ENCODE results near the gene CSNK1G2. TPM values are rescaled to one million over a fixed set of nuclear protein-coding genes. Genes with fewer than 3 reads are reported as not detected.
A peak's percentile ranks its signal among the peaks of the same experiment; 100 is the strongest.

The CSNK1G2 gene
- total and polyA plus RNA-seq, 2 experiments from 2014 or later = 39.6 to 147 TPM

DNA sequence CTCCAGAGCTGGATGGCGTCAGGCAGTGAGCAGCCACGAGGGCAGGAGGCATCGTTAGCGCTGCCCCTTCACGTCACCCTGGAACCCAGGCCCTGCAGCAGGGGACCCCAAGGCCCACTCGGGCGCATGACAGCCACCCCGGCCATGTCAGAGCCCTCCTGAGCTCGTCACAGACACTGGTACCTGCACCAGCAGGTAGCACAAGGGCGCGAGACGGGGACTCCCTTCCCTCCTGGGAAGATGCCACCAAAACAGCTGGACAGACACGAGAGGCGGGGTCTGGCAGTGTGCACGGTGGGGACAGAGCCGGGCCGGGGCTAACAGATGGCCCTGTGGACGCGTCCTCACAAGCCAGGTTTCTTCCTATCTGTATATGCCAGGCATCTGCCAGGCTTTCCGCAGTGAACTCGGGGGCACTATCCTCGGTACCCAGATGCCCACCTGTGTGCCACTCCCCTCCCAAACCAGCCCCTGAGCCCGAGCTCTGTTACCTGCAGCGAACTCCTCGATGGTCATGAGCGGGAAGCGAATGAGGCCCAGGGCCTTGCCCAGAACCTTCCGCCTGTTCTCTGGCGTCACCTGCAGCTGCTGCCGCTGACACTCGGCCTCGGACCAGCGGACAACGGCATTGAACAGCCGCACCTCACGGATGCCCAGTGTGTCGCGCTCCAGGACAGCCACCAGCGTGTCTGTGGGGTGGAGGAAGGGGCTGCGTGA lies 48.7 kb downstream of the CSNK1G2 start:
- no peak for TF ChIP-seq ZNF331 (CRISPR knock-in tag; IDR thresholded peaks at IDR 0.05; ENCODE audit: low read depth)
- TF ChIP-seq POLR2AphosphoS5 (IDR thresholded peaks at IDR 0.05; ENCODE audit: low read depth) = 0 out of 2 replicates have a peak, but pooled peaks have one; percentile 26
- H3K79me2 ChIP-seq (replicated peaks; ENCODE audit: insufficient read depth) = no peaks in the 10 kb centered on the region
- Mint-ChIP-seq H3K27me3 (ENCODE audit: insufficient read depth, low read depth, poor library complexity) (peaks cover 18% of the 10 kb centered on the region), H3K4me1 (no peaks in the 10 kb centered on the region), H3K36me3 (ENCODE audit: low read depth) (peaks cover 35% of the 10 kb centered on the region; the same call in 2 of the 3 replicates), H3K4me3 (no peak overlapping the region), H3K9me3 (no peaks in the 10 kb centered on the region), H3K27ac (no peak overlapping the region)
- no peak for DNase-seq (ENCODE audit: low spot score)
- H3K4me1 ChIP-seq (ENCODE audit: insufficient read depth) = no peaks in the 10 kb centered on the region
- no peak overlapping the region for H3K4me3 ChIP-seq
- peaks cover 7% of the 10 kb centered on the region; the same call in 1 of the 2 replicates for H4K20me1 ChIP-seq (replicated peaks; ENCODE audit: insufficient read depth)
- no peak overlapping the region for H2AFZ ChIP-seq
- H3K27ac ChIP-seq (ENCODE audit: low read depth) = no peak overlapping the region
- H3F3A ChIP-seq (replicated peaks; ENCODE audit: low read depth) = peaks cover 33% of the 10 kb centered on the region; the same call in 1 of the 2 replicates
- no peak for ATAC-seq
- no peaks in the 10 kb centered on the region for H3K36me3 ChIP-seq (ENCODE audit: insufficient read depth)
- H3K9me2 ChIP-seq (ENCODE audit: insufficient read depth) = no peaks in the 10 kb centered on the region
- H3K27me3 ChIP-seq (ENCODE audit: insufficient read depth) = no peaks in the 10 kb centered on the region
- H3K4me2 ChIP-seq = no peak overlapping the region

DNA sequence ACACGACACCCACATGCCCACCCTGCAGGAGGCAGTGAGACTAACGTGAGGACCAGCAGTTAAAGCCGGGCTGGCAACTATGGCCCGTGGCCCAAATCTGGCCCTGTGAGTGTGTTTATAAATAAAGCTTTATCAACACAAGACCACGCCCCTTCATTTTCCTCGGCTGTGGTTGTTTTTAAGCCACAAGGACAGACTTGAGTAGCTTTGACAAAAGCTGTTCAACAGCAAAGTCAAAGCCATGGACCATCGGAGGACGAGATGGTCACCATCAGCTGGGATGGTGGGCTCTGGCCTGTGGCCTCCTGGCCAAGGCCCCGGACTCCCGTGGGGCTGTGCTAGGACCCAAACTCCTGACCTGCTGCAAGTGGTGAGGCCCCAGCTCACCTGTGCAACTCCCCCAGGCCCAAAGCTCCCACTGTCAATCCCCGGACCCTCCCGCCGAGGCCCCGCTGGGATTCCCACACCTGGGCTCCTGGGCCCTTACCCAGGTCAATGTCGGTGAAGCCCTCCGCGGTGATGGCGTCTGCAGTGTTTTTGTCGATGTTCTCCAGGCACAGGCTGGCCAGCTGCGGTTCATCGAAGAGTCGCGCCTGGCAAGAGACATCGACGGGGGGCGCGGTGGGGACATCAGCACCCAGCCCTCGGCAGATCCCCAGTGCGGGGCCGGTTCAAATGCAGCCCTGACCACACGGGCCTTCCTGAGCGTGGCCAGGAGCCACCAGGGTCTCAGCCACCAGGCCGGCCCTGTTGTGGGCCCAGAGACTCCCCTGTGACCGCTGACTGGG lies 49.5 kb downstream of the CSNK1G2 start:
- Histone ChIP-seq H3F3A (replicated peaks; ENCODE audit: low read depth) (peaks cover 27% of the 10 kb centered on the region; the same call in 1 of the 2 replicates), H3K4me1 (ENCODE audit: insufficient read depth) (no peaks in the 10 kb centered on the region), H3K4me3 (no peak overlapping the region), H3K36me3 (ENCODE audit: insufficient read depth) (no peaks in the 10 kb centered on the region), H3K27me3 (ENCODE audit: insufficient read depth) (no peaks in the 10 kb centered on the region), H4K20me1 (replicated peaks; ENCODE audit: insufficient read depth) (peaks cover 7% of the 10 kb centered on the region; the same call in 1 of the 2 replicates), H3K4me2 (no peak overlapping the region), H3K9me2 (ENCODE audit: insufficient read depth) (no peaks in the 10 kb centered on the region), H3K79me2 (replicated peaks; ENCODE audit: insufficient read depth) (no peaks in the 10 kb centered on the region), H3K27ac (ENCODE audit: low read depth) (no peak overlapping the region), H2AFZ (no peak overlapping the region)
- peaks cover 15% of the 10 kb centered on the region for H3K27me3 Mint-ChIP-seq (ENCODE audit: insufficient read depth, low read depth, poor library complexity)
- ATAC-seq = no peak
- H3K4me1 Mint-ChIP-seq = no peaks in the 10 kb centered on the region
- no peak overlapping the region for H3K4me3 Mint-ChIP-seq
- no peak overlapping the region for H3K27ac Mint-ChIP-seq
- peaks cover 30% of the 10 kb centered on the region; the same call in 2 of the 3 replicates for H3K36me3 Mint-ChIP-seq (ENCODE audit: low read depth)
- DNase-seq (ENCODE audit: low spot score) = no peak
- no peaks in the 10 kb centered on the region for H3K9me3 Mint-ChIP-seq
- TF ChIP-seq POLR2AphosphoS5 (IDR thresholded peaks at IDR 0.05; ENCODE audit: low read depth) (no peak), ZNF462 (CRISPR knock-in tag; IDR thresholded peaks at IDR 0.05) (no peak), CTCF (conservative IDR thresholded peaks at IDR 0.05; ENCODE audit: low read depth in 2 of 2) (no peak), ZNF114 (CRISPR knock-in tag; IDR thresholded peaks at IDR 0.05) (no peak), EZH2phosphoT487 (IDR thresholded peaks at IDR 0.05; ENCODE audit: unreplicated experiment) (no peak), NANOG (IDR thresholded peaks at IDR 0.05; ENCODE audit: borderline replicate concordance) (no peak), ZNF331 (CRISPR knock-in tag; IDR thresholded peaks at IDR 0.05; ENCODE audit: low read depth) (no peak), JUNB (IDR thresholded peaks at IDR 0.05; ENCODE audit: unreplicated experiment) (no peak), CREB1 (CRISPR knock-in tag; IDR thresholded peaks at IDR 0.05; ENCODE audit: low read depth) (no peak), EZH2 (IDR thresholded peaks at IDR 0.05; ENCODE audit: low read depth, unreplicated experiment) (no peak)

Data from GM23338 (cell line).